Hematopoietic multipotent progenitor cell treated with erythropoietin and hydrocortisone succinate and interleukin-3 and kit ligand, for 6 days (in vitro differentiated cells): Measurements from ENCODE around the gene IFT25.
"Not testable (repeated sequence)": the region's sequence is repeated elsewhere in the genome, so short reads cannot be mapped to it uniquely, and the experiment has no call there.

Experiments used
- DNase-seq: peaks from one replicate; pipeline ENCODE4 v3.0.0-alpha.2; 2015

IFT25 gene

DNA sequence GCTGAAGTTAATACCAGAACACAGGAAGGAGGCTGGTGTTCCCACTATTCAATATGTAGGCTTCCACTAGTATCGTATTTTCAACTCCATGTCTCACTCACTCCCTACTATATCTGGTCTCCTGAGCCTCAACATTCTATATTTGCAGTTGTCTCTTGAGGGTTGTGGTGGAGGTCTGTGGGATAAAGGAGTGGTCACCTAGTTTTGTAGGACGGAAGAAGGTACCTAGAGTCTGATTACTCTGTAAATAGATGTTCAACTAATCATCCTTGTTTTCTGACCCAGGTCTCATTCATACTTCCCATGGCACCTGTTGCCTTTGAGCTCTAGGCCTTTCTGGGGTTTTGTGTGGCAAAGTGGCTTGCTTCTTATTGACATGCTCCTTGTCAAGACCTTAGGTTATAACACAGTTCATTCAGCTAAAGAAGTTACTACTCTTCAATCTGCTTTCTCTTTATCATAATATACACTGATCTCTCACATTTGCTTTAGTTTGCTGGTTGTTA lies 18.1 kb downstream of the IFT25 start:
- DNase-seq, result no peak

DNA sequence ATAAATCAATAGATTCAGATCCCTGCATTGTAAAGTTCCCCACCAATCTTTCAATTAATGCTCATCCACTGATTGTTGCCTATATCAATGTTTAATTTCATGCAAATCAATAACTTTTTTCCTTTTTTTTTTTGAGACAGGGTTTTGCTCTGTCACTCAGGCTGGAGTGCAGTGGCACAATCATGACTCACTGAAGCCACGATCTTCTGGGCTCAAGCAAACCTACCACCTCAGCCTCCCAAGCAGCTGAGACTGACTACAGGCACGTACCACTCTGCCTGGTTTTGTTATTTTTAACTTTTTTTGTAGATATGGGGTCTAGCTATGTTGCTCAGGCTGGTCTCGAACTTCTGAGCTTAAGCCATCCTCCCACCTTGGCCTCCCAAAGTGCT lies 25.8 kb downstream of the IFT25 start:
- no peak for DNase-seq

DNA sequence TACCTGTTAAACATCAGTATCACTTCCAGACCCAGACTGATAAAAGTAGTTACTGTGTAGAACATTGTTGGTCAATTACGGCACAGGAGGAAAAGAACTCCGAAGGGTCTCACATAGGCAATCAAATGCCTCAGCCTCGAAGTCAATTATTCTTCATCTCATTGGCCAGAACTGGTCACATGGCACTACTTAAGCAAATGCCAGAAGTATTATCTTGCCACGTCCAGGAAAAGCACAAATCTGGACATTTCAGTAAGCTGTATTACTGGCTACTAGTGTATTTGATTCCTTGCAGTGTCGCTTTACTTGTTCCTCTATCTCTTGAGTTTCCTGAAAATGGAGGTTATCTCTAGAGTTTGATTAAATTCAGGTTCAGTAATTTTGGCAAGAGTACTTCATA lies 27.2 kb downstream of the IFT25 start:
- DNase-seq, result no peak

DNA sequence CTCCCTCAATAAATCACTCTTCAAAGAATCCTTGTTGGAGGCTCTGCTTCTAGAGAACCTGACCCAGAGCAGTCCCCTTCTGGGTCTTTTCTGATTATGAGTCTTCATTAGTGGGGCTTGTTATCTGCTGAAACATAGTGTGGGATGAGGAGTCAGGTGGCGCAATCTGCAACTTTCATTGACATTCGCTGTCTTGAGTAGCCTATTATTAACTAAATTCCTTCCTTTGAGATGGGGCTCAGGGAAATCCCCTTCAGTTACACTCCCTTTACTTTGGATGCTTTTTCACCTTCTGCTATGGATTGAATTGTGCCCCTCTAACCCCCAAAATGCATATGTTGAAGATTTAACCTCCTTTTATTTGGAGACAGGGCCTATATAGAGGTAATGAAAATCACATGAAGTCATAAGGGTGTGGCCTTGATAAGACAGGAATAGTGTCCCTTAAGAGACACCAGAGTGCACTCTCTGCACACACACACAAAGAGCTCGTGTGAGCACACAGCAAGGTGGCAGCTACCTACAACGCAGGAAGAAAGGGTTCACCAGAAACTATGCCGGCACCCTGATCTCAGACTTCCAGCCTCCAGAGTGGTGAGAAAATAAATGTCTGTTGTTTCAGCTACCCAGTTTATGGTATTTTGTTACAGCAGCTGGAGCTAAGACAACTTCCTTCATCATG lies 32.0 kb downstream of the IFT25 start:
- peak; percentile 42 for DNase-seq

DNA sequence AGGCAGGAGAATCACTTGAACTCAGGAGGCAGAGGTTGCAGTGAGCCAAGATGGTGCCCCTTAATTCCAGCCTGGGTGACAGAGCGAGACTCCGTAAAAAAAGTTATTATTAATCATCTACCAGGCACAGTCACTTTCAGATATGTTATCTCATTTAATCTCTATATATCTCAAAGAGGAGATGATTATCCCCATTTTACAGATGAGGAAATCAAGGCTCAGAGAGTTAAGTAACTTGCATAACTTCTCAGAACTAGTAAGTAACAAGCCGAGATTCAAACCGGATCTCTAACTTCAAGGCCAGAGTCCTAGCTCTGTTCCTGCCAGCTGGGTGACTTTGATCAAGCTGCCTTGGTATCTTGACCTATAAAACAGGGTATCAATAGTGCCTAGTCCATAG lies 34.1 kb downstream of the IFT25 start:
- DNase-seq, result no peak

DNA sequence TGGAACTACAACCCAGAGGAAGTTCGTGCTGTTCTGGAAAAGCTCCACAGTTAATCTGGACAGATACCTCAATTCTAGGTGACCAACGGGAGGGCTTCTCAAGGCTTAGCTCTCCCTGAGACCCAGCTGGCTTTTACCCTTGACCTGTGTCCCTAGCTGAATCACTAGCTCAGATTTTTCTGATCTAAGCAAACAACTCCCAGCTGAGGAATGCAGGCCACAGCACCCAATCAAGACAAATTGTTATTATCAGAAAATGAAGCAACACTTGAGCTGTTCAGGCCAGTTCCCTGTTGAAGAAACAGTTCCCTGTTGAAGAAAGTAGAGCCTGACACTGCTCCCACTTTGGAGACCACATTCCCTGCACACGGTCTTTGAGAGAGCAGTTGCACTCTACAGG lies 35.6 kb downstream of the IFT25 start:
- no peak for DNase-seq

DNA sequence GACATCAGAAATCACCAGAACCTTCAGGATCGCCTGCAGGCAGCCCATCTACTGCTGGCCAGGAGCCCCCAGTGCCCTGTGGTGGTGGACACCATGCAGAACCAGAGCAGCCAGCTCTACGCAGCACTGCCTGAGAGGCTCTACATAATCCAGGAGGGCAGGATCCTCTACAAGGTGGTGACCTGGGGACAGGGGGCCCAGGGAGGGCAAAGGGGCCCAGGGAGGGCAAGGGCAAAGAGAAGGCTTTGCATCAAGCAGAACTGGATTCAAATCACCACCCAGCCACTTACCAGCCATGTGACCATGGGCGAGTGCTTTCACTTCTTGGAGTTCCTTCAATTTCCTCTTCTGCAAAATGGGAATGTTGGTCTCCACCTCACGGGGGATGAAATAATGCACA lies 39.4 kb downstream of the IFT25 start:
- DNase-seq, result no peak

DNA sequence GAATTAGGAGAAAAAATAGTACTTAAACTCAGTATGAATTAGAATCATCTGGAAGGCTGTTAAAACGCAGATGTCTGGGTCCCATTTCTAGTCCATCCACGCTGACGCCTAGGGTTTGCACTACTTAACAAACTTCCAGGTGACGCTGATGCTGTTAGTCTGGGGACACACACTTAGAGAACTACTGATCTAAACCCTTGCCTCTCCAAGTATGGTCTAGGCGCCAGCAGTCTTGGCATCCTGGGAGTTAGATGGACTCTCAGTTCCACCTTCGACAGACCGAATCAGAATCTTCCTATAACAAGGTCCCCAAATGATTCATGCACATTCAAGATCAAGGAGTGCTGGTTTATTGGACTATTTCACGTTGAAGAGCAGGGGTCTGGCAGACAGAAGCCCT lies 40.0 kb downstream of the IFT25 start:
- no peak for DNase-seq

DNA sequence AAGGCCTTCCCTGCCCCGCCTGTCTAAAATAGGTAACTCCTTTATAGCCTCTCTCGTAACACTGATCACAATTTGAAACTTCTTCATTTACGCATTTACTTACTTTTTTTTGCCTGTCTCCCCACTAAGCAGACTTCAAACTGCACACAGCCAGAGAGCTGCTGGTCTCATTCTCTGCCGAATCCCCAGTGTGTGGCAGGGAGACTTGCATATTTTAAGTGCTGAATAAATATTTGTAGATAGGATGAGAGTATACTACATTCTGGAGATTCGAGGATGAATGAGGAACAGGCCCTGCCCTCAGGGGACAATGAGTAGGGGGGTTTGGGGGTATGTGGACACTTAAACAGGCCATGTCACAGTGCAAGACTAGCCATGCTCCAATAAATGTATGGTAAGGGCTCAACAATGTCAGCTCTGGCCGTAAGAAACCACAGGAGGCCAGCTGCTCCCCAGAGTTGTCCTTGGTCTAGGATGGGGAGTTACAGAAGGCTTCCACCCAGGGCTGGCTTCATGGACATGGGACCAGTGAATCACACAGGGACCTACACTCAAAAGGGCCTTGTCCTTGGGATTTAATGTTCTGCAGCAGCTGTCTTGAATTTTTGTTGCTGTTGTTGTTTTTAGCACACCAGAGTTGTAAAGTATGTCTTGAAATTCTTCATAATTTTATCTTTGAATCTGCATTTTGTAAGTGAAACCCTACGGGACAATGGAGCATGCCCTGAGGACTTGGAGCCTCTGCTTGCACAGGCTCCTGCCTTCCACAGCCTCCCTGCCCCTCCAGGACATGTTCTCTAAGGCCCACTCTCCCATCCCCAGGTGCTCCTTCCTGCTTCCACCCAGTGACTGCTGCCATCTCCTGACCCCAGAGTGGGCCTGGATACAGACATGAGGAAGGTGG lies 43.0 kb downstream of the IFT25 start:
- no peak for DNase-seq

DNA sequence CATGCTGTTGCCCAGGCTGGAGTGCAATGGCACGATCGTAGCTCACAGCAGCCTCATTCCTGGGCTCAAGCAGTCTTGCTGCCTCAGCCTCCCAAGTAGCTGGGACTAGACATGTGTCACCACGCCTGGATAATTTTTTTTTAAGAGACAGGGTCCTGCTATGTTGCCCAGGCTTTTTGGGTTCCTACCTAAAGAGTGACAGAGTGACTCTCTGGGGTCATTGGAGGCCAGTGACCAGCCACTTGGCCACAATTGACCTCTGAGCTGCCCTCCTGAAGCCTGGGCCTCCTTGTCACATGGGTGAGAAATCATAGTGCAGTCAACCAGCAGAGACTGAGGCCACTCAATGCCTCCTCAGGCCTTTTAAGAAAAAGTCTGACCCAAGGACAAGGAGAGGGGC lies 45.8 kb downstream of the IFT25 start:
- no peak for DNase-seq

DNA sequence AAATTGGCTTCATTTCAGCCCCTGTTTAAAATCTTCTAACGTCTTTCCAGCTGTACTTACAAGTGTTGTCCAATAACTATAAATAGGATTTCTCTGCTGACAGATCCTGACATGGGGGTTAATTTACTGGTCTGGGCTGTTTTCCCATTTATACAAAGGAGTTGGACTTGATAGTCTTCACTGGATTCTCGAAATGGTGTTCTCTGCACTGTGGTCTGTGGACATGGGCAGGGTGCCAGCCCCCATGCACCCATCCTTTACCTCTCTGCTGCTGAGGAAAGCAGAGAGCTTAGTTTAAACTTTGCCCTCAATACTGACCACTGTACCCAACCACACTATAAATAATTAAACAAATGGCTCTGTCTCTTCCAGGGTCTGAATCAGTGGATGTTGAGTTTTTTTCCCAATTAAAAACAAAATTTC lies 46.3 kb downstream of the IFT25 start:
- DNase-seq, result no peak

DNA sequence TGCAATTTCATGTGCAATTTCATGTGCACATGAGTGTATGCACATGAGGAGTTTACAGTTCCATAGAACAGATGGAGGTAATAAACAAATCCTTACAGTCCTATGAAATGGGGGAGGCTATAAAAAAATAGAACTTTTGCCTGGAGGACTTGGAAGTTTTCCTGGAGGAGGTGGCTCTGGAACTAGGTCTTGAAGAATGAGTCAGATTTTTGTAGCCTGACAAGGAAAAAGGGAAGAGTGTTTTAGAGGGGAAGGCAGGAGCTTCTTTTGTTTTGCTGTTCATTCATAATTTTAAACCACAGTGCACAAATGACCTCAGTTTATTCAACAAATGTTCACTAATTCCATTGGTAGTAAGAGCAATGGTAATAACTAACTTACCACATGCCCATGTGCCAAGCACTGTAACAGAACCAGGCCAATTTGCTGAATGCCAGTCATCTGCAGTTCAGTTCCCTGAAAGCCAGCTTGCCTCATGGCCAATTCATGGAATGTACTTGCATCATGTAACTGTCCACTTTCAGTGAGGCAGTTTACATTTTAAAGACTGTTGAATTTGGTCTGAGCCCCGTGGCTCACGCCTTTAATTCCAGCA lies 48.8 kb downstream of the IFT25 start:
- no peak for DNase-seq

DNA sequence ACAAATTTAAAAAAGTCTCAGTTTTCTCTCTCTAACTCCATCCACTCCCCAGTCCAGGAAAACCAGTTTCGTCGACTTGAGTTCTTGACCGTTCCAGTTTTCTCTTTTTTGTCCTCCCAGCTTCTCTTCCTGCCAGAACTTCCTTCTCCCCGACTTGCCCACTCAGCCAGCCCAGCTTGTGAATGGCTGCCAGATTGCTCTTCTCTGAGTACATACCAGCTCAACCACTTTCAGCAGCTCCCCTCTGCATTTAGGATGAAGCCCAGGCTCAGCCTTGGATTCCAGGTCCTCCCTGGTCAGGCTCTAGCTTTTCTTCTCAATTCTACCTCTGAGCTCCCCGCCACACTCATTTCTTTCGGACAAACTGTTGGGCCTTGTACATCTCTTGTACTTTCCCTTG lies 50.1 kb downstream of the IFT25 start:
- DNase-seq, result no peak

DNA sequence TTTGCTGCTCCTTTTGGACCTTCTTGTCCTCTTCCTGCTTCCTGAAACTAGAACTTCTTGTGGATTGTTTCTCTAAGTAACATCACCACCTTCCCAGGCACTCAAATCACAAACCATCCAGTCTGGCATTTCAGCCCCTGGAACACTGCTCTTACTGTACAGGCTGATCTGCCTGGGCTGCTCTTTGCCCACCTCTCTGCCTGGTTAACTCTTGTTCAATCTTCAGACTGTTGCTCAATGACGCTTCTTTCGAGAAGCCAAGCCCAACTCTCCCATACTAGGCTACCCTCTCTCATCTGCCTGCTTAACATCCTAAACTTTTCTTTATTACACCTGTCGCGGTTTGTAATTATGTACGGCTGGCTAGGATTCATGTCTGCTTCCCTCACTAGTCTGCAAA lies 50.9 kb downstream of the IFT25 start:
- no peak for DNase-seq

DNA sequence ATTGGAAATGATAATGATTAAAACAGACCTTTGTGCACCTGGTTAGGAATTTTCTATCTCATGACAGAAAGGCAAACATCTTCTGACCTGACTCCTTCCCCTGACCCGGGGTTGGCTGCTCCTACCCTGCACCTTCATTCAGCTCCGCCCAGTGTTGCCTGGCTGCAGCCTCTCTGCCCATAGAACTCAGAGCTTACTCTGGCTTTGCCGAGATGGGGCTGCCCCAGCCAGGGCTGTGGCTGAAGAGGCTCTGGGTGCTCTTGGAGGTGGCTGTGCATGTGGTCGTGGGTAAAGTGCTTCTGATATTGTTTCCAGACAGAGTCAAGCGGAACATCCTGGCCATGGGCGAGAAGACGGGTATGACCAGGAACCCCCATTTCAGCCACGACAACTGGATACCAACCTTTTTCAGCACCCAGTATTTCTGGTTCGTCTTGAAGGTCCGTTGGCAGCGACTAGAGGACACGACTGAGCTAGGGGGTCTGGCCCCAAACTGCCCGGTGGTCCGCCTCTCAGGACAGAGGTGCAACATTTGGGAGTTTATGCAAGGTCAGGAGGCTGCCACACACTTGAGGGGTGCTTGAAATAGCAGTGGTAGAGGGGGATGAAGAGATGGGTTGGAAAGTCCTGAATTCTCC lies 51.4 kb downstream of the IFT25 start, which contains the start of gene DIO1:
Gene DIO1, plus strand, starts transcription at position 189 of the 638 bp plus-strand sequence. Its CDS starts 24 bp downstream, at position 213.
- DNase-seq, result no peak

DNA sequence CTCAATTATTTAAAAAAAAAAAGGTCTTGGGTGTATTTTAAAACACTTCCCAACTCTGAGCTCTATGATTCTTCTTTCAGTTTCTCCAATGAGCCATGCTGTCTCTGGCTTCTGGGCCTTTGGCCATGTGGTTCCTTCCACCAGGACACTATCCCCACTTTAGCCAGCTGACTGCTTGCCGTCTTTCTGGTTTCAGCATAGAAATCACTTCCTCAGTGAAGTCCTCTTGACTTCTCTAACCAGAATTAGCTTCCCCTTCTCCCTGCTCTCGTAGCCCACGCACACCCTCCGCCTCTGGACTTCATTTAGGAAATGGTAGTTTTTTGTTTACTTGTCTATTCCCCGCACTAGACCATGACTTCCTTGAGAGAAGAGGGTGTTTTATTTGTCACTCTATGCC lies 52.6 kb downstream of the IFT25 start:
- DNase-seq, result no peak

DNA sequence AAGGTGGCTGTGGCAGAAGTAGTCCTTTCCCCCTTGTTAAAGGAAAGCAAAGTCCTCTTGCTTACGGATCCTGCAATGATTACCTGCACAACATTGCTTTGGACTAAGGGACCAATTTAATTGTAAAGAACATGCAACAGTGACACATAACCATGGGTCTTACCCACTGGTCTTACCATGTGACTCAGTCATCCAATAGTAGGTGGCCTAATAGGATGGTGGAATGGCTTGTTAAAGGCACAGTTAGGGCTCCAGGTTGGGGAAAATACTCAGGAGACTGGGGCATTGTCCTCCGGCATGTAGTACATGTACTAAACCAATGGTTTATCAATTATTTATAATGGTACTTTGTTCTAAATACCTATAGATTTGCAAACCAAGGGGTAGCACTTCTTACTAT lies 53.8 kb downstream of the IFT25 start:
- DNase-seq, result no peak

DNA sequence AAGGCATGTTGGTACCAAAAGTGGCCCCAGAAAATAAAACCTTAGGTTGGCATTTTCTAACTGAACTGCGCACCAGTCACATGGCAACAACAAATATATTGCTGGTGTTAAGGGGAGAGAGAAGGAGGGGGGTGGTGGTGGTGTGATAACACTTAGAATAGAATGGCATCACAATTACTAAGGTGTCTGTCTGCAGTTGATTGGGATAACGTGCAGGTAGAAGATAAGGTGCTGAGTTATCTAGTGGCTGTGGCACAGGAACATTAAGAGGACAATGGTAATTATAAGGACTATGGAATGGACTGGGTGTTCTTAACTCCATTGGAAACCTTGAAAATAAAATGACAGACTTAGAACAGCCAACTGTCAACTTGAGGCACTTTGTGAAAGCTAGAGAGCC lies 54.5 kb downstream of the IFT25 start:
- DNase-seq, result peak; percentile 50

DNA sequence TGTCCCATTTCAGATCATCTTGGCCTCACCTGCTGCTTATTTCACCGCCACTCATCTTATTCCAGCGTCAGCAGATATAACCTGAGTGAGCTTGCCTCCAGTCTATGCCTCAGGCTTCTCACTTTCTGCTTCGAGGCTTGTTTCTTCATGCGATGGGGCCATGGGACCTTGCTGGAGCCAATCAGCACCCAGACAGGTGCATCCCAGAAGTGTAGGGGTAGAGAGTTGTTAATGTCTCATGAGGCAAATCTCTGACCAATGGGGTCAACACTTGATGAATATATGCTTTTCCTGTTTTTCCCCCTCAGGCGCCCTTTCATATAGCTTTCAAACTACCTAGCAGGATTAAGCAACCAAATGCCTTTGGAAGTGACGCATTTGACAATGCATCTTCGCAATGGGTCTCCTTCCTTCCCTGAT lies 55.0 kb downstream of the IFT25 start:
- no peak for DNase-seq

DNA sequence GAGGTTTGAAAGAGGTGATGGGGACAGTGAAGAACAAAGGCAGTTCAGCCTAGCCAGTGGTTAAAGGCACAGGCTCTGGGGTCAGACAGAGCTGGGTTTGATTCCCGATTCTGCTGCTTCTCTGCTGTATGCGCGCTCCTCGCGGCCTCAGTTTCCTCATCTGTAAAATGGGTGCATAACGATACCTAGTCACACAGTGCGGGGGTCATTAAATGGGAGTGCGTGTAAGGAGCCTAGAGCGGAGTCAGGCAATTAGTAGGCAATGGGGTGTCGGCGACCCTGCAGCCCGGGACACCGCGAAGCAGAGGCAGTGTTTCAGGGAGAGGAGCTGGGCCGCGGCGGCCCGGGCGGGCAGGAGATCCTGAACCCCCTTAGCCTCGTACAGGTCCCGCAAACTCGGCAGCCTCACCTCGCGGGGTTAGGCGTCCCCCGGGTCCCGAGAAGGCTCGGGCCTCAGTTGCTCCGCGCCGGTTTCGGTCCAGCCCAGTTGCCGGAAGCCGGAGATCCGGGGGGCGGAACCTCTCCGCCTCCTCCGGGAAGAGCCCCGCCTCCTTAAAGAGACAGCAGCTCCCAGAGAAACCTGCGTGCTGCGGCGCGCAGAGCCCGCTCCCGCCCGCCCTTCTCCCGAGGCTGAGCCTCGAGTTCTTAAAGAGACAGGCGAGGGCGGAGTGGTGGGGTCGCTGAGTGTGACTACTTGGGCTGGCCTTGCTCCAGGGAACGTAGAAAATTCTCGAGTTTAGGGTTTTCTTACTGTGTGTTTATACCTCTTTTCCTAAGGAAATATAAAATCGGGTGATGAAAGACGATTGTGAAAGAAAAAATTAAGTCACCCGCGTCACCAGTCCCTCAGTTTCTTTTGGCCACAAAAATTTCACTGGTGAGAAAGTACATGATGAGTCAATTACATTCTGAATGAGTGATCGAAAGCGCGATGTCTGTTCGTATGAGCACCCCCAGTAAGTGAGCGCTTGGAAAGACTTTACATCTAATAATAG lies 55.9 kb downstream of the IFT25 start, which contains the start of gene YIPF1:
Gene YIPF1, minus strand, starts transcription at position 494 of the 995 bp plus-strand sequence. CDS start 860 bp downstream, outside the sequence.
- DNase-seq, result peak; percentile 91

DNA sequence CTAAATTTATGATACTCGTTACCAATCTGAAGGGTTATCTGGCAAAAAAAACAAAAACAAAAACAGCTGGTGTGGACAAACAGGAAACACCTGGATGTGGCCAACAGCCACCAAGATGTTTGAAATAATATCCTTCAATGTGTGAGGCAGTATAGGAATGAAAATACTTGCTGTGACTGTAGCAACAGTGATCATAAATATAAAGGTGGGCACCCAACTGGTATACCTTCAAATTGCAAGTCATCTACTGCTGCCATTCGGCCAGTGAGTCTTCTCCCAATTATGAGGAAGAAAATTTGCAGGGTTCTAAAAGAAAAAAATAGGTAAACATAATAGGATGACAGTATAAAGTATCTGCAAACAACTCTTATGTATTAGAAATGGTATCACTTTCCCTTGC lies 56.8 kb downstream of the IFT25 start:
- DNase-seq, result no peak

DNA sequence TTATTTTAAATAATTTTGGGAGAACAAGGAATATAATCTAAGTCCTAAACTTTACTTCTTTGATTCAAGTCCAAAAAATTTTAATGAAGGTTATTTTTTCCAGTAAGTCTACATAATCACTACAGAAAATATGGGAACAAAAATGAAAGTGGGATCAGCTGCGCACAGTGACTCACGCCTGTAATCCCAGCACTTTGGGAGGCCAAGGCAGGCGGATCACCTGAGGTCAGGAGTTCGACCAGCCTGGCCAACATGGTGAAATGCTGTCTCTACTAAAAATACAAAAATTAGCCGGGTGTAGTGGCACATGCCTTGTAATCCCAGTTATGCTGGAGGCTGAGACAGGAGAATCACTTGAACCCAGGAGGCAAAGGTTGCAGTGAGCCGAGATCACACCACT lies 61.9 kb downstream of the IFT25 start:
- DNase-seq, result not testable (repeated sequence)
